GM12875 (cell line): ENCODE measurements around the gene RAPGEF6.
A peak's percentile ranks its signal among the peaks of the same experiment; 100 is the strongest.

Source experiments
- H3K4me3 ChIP-seq: one replicate; pipeline ENCODE4 v1.5.1; 2011; ENCODE audit warnings: low read depth, low read length, control low read depth
- TF ChIP-seq, protein P1 (sequence below): IDR thresholded peaks from 2 replicates; pipeline ENCODE4 v1.5.1; 2011; ENCODE audit warnings: low read depth, mild to moderate bottlenecking, control low read depth, inconsistent platforms, low read length, moderate library complexity, borderline replicate concordance; ENCODE audit not compliant: insufficient read depth

Gene RAPGEF6

GRCh38 chr5:131659290-131659689 lies 24.3 kb upstream of the RAPGEF6 start:
- H3K4me3 ChIP-seq = no peak overlapping the region
- TF ChIP-seq, protein P1, sequence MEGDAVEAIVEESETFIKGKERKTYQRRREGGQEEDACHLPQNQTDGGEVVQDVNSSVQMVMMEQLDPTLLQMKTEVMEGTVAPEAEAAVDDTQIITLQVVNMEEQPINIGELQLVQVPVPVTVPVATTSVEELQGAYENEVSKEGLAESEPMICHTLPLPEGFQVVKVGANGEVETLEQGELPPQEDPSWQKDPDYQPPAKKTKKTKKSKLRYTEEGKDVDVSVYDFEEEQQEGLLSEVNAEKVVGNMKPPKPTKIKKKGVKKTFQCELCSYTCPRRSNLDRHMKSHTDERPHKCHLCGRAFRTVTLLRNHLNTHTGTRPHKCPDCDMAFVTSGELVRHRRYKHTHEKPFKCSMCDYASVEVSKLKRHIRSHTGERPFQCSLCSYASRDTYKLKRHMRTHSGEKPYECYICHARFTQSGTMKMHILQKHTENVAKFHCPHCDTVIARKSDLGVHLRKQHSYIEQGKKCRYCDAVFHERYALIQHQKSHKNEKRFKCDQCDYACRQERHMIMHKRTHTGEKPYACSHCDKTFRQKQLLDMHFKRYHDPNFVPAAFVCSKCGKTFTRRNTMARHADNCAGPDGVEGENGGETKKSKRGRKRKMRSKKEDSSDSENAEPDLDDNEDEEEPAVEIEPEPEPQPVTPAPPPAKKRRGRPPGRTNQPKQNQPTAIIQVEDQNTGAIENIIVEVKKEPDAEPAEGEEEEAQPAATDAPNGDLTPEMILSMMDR = no peak

DNA sequence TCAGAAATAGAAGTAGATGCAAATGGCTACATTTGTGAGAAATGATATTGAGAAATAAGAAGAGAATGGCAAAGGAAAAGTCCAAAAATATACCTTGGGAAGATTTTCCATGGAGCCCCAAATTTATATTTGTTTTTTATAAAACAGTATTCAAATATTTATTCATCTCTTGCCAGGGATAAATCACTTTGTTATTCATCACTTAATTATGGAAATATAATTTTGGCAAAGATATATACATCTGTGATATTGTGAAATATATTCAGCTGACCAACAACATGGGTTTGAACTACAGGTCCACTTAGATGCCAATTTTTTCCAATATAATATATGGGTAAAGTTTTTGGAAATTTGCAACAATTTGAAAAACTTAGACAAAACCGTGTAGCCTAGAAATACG lies 19.7 kb upstream of the RAPGEF6 start:
- TF ChIP-seq, protein P1 = no peak
- H3K4me3 ChIP-seq = no peak overlapping the region

- H3K4me3 ChIP-seq = no peak overlapping the region
- TF ChIP-seq, protein P1 = no peak
Measured at GRCh38 chr5:131654309-131654708, 19.3 kb upstream of the RAPGEF6 start.

DNA sequence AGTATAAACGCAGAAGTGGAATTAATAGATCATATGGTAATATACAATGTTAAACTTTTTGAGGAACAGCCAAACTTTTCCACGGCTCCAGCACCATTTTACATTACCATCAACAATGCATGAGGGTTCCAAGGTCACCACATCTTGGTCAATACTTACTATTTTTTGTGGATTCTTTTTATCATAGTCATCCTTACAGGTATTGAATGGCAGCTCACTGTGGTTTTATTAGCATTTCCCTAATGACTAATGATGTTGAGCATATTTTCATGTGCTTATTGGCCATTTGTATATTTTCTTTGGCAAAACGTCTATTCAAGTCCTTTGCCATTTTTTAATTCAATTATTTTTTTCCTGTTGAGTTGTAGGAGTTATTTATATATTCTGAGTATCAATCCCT lies 14.1 kb upstream of the RAPGEF6 start:
- no peak overlapping the region for H3K4me3 ChIP-seq
- TF ChIP-seq, protein P1 = no peak

GRCh38 chr5:131647048-131647769 lies 12.2 kb upstream of the RAPGEF6 start:
- H3K4me3 ChIP-seq = no peak overlapping the region
- TF ChIP-seq, protein P1 = 0 out of 2 replicates have a peak, but pooled peaks have one; percentile 26

- TF ChIP-seq, protein P1 = no peak
Measured at GRCh38 chr5:131644822-131645221, 9.8 kb upstream of the RAPGEF6 start.

GRCh38 chr5:131644370-131644769 lies 9.3 kb upstream of the RAPGEF6 start:
- TF ChIP-seq, protein P1 = no peak
- H3K4me3 ChIP-seq = no peak overlapping the region

More at GRCh38 chr5:131644822-131645221, 9.8 kb upstream of the RAPGEF6 start:
- H3K4me3 ChIP-seq = no peak overlapping the region
